T follicular helper cell (primary cell): Measurements from ENCODE around the gene GIMAP6.
A peak's percentile ranks its signal among the peaks of the same experiment; 100 is the strongest.
"Not testable (repeated sequence)": the region's sequence is repeated elsewhere in the genome, so short reads cannot be mapped to it uniquely, and the experiment has no call there.

Experiments
- DNase-seq: peaks from one replicate; pipeline ENCODE4 v3.0.0-alpha.2; 2020; ENCODE audit warnings: low read depth

GIMAP6 gene

GRCh38 chr7:150645259-150646020 is 13.3 kb upstream of the GIMAP6 start:
- DNase-seq, result no peak

DNA sequence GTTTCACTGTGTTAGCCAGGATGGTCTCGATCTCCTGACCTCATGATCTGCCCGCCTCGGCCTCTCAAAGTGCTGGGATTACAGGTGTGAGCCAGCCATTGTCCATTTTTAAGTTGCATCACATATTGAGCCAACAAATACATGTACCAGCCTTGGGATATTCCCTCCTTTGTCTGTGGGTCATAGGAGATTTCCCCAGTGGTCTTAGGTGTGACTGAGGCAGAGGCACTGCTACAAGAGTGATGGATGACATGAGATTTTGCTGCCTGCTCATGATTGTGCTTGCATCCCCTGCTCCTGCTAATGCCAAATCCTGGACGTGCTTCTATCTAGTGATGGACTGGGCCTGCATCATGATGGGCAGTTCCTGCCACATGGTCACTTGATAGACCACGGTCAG is 10.7 kb upstream of the GIMAP6 start:
- no peak for DNase-seq

- DNase-seq, result no peak
Measured at GRCh38 chr7:150641854-150642253, 9.7 kb upstream of the GIMAP6 start.

GRCh38 chr7:150633926-150634325 is 1.7 kb upstream of the GIMAP6 start:
- DNase-seq, result no peak

GRCh38 chr7:150631084-150631826 is 930 bp downstream of the GIMAP6 start:
- DNase-seq, result peak; percentile 4

DNA sequence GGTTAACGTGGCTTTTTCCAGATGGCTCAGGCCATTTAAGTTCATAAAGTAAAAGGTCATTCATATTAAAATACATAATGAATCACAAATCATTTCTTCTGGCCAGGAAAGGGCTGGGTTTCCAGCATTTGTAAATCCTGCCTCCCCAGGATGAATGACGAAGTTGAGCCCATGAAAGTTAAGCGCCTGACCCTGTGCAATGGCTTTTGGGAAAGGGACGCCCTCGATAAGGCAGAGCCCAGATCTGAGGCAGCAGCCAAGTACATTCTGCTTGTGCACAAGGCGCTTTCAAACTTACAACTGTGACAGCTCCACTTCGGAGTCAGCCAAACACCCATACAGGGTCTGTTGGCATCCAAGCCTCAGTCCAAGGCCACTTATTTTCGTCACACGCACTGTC is 2.8 kb downstream of the GIMAP6 start:
- no peak for DNase-seq

DNA sequence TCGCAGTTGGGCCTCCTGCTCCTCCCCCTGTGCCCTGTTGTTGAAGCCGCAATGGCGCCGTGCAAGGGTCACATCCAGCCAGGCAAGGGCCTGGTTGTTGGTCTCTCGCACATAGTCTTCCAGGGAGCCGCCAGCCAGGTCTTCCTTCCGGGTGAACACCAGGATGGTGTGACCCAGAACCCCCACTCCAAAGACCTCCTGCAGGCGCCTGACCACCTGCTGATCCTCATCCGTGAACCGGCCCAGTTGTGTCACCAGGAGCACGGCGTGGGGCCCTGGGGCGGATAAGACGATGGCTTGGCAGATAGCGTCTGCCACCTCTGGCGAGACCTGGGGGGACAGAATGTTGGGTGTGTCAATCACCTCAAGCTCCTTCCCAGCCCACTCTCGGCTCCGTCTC is 4.2 kb downstream of the GIMAP6 start:
- no peak for DNase-seq

GRCh38 chr7:150626696-150627095 is 5.5 kb downstream of the GIMAP6 start:
- DNase-seq, result no peak

GRCh38 chr7:150621376-150621775 is 10.8 kb downstream of the GIMAP6 start:
- DNase-seq, result no peak

DNA sequence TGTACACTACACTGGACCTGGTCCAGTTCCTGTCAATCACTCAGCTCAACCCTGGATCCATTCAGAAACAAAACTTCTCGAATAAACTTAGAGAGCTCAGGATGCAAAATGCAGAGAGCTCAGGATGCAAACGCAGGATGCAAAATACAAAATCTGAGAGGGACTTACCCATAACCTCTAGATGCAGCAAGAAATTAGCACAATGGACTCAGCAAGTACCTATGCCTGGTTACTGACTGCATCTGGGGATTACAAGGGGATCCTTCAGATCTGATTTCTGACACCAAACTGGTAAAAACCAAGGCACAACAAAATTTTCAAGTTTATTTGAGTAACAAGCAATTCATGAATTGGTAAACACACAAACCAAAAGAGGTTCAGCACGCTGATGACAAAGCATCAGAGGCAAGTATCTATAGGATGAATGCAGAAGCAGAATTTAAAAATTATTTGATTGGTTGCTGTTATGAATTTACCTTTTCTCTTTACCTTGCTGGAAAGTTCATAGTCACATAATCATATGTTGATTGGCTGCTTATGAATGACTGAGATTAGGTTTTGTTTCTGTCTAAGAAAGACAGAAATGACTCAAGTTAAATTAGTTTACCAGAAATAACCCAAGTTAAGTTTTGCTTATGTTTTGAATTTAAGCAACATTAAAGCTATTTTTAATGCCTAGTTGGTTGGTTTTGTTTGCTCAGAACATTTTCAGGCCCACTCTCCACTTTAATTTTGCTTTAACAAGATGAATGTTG is 11.4 kb downstream of the GIMAP6 start:
- DNase-seq, result no peak

GRCh38 chr7:150620061-150620460 is 12.1 kb downstream of the GIMAP6 start:
- DNase-seq, result no peak

- DNase-seq, result not testable (repeated sequence)
Measured at GRCh38 chr7:150615221-150615755, 16.9 kb downstream of the GIMAP6 start.

DNA sequence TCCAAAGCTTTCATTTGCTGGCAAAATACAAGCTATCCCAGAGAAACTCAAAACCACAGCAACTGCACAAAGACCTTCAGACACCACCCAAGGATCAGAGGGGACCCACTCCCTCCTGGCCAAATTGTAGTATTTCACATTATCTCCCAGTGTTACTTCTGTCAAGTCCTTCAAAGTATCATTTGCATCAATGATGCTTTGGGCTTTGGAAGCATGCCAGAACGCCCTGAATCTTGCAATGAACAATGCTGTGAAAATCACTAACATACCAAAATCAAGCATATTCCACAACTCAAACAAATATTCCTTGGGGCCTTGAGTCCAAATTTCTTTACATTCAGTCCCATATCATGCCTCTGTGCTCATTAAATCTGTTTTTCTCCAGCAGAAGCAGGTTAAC is 17.8 kb downstream of the GIMAP6 start:
- DNase-seq, result not testable (repeated sequence)

DNA sequence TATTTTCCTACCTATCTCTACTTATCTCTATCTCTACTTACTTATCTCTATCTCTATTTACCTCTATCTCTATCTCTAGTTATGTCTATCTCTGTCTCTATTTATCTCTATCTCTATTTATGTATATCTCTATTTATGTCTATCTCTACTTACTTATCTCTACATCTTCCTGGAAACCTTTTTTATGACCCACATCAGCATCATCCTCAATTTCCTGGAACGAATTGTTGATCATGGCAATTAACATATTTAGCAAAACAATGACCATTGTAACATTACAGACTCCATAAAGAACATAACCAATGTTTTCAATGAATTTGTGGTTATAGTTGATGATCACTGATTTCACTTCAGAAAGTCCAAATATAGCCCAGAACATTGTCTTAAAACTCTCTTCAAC is 18.3 kb downstream of the GIMAP6 start:
- DNase-seq, result no peak

DNA sequence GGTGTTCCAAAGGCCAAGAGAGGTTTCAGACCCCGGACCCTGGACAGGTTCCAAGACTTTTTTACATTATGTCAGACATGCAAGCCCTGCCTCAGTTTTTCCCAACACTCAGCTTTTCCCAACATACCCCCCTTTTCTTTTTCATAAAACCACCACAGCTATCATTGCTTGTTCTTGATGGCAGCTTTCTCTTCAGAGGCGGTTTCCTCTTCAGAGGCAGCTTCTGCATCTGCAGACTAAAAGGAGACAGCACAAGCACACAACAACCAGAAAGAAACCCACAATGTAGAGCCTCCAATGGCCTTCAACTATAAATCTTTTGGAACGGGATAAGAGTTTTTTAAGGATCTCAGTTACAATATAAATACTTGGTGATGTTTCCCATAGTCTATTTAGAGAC is 19.3 kb downstream of the GIMAP6 start:
- no peak for DNase-seq

DNA sequence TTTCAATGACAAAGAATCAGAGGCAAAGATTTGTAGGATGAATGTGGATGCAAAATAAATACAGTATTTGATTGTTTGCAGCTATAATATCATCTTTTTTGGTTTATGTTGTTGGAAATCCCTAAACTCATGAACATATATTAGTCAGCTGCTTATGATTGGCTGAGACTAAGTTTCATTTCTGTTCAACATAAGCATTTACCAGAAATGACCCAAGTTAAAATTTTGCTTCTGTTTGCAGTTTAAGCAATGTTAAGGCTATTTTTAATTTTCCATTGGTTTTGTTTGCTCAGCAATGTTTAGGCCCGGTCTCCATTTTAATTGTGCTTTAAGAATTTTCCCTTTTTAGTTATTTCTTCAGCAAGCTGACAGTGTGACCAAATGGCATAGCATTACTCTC is 22.0 kb downstream of the GIMAP6 start:
- no peak for DNase-seq

DNA sequence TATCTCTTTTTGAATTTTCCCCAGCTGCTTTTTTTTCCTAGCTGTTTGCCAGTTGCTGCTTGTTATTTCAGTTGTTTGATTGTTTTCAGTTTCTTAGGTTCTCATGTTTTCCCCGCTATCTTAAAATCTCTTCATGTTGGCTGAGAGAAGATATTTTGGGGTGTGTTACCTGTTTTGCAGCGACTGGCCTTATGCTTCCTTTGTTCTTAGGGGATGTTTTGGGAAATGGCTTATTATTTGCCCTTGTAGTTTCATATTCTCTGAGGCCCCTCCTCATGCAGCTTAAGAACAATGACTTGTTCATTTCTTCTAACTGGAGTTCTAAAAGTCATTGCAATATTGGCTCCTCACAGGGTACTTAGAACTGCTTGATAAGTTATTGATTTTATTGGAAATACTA is 28.6 kb downstream of the GIMAP6 start:
- not testable (repeated sequence) for DNase-seq

GRCh38 chr7:150595361-150595760 is 36.8 kb downstream of the GIMAP6 start:
- DNase-seq, result no peak

GRCh38 chr7:150594805-150595204 is 37.4 kb downstream of the GIMAP6 start:
- no peak for DNase-seq

DNA sequence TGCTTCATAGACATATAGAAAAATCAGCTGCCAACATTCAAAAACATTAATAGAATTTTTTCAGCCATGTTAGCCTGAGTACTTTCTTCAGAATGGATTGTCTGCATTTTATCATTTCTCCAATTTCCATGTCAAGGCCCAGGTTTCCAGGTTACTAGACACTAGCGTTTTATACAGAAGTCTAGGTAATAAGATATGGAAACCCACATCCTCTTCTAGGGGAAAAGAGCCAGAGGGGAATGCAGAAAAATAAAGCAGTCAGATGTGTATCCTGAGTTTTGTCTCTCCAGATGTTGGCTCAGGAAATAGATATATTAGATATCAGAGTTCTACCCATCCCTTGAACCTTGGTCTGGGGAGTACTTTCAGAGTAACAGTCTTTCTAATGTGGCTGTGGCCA is 44.6 kb downstream of the GIMAP6 start:
- no peak for DNase-seq

GRCh38 chr7:150586785-150587152 is 45.4 kb downstream of the GIMAP6 start:
- no peak for DNase-seq

GRCh38 chr7:150586068-150586784 is 46.0 kb downstream of the GIMAP6 start:
- DNase-seq, result no peak
